Endothelial cell of umbilical vein (primary cell): ENCODE results near the gene TMUB2.

Experiments used
- CTCF ChIP-seq, 2 donors: IDR thresholded peaks; 1 replicate in 1 of 2; 2 replicates in 1 of 2; pipeline ENCODE4 v1.5.1; 2011; ENCODE audit warnings: low read length in 2 of 2, mild to moderate bottlenecking in 2 of 2, moderate library complexity in 2 of 2, control low read depth in 1 of 2, inconsistent platforms in 1 of 2, low read depth in 1 of 2; ENCODE audit not compliant: insufficient read depth in 1 of 2; ENCODE audit errors: extremely low read depth in 1 of 2
- JUN ChIP-seq: IDR thresholded peaks from 2 replicates; pipeline ENCODE4 v1.6.1; 2011; ENCODE audit warnings: borderline replicate concordance, low read depth; ENCODE audit not compliant: insufficient read length, insufficient read depth
- POLR2A ChIP-seq: IDR thresholded peaks from 2 replicates; pipeline ENCODE4 v1.6.1; 2012; ENCODE audit warnings: low read depth, mild to moderate bottlenecking, control low read depth, low read length

- TF ChIP-seq CTCF (IDR thresholded peaks at IDR 0.05; ENCODE audit: extremely low read depth in 1 of 2, insufficient read depth in 1 of 2, low read depth in 1 of 2, low read length in 2 of 2), result peak; percentile 99
- TF ChIP-seq POLR2A, result no peak
- TF ChIP-seq JUN, result no peak
Measured at GRCh38 chr17:44210342-44211192, 23.8 kb downstream of the TMUB2 start.
